ENCODE data around the gene SPTBN4. TPM values are rescaled to one million over a fixed set of nuclear protein-coding genes. Genes with fewer than 3 reads are reported as not detected.

SPTBN4 gene
- total and polyA plus RNA-seq, 8 donors: 1.4 to 18.1 (median 2.2) TPM; not detected in 1

DNA sequence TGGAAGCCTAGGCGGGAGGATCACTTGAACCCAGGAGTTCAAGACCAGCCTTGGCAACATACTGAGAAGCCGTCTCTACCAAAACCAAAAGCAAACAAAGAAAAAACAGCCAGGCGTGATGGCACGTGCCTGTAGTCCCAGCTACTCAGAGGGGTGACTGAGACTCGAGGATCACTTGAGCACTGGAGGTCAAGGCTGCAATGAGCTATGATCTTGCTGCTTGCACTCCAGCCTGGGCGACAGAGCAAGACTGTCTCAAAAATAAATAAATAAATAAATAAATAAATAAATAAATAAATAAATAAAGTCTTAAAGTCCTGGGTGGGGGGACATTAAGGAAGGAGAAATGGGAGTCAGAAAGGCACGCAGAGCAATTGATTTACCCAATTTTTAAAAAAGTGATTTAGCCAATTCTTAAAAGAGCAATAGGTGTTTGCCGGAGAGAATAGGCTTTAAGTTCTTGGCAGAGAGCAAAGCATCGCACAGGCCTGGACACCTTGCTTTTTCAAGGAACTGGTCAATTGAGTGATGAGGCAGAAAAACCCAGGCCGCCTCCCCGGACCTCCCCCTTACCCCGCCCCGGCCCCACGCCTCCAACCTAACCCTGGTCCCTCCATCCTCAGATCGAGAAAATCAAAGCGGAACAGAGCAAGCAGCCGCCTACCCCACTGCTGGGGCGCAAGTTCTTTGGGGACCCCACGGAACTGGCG lies 100.4 kb downstream of the SPTBN4 start:
- intact Hi-C loops (cut with DNase I; ENCODE audit: low total_unique reads): no loop called here
- peaks cover 12 to 59% (median 39%) of the 10 kb centered on the region in 3 donors for H3K27me3 ChIP-seq
- DNase-seq: no peak
- no peak overlapping the region for H3K27ac ChIP-seq
- 20 to 29% (median 21%) methylated on average over 14 to 20 of the region's 20 CpGs for WGBS, 5 donors
- H3K36me3 ChIP-seq: no peaks in the 10 kb centered on the region
- no peak for TF ChIP-seq EP300 (IDR thresholded peaks at IDR 0.05)
- TF ChIP-seq CTCF (IDR thresholded peaks at IDR 0.05): no peak
- no peak for TF ChIP-seq POLR2AphosphoS5 (IDR thresholded peaks at IDR 0.05)
- TF ChIP-seq POLR2A (IDR thresholded peaks at IDR 0.05): no peak
- peak overlapping the region; percentile 14 to 46 (median 30) for H3K4me3 ChIP-seq
- peaks cover 15 to 28% (median 23%) of the 10 kb centered on the region in 4 donors for H3K4me1 ChIP-seq
- H3K9me3 ChIP-seq: no peaks in the 10 kb centered on the region

- Histone ChIP-seq H3K4me3 (peak overlapping the region; percentile 14 to 46 (median 30)), H3K9me3 (no peaks in the 10 kb centered on the region), H3K4me1 (peaks cover 15 to 28% (median 23%) of the 10 kb centered on the region in 4 donors), H3K27me3 (peaks cover 12 to 59% (median 39%) of the 10 kb centered on the region in 3 donors), H3K36me3 (no peaks in the 10 kb centered on the region), H3K27ac (no peak overlapping the region)
- WGBS, 5 donors: 6 to 18% (median 9%) methylated on average over 26 to 70 of the region's 70 CpGs
- intact Hi-C loops (cut with DNase I; ENCODE audit: low total_unique reads): no loop called here
- TF ChIP-seq POLR2AphosphoS5 (IDR thresholded peaks at IDR 0.05) (no peak), CTCF (IDR thresholded peaks at IDR 0.05) (no peak), POLR2A (IDR thresholded peaks at IDR 0.05) (no peak), EP300 (IDR thresholded peaks at IDR 0.05) (no peak)
- no peak for DNase-seq
These were observed 101.1 kb downstream of the SPTBN4 start for GRCh38 chr19:40567750-40568494.

- peak overlapping the region in 4 of 5 donors; percentile 34 to 78 (median 60) for H3K27ac ChIP-seq
- H3K4me3 ChIP-seq: peak overlapping the region; percentile 30 to 45 (median 42)
- 0 to 2% (median 1%) methylated on average over 34 to 53 of the region's 53 CpGs for WGBS, 5 donors
- TF ChIP-seq POLR2A (IDR thresholded peaks at IDR 0.05): no peak
- peak in 2 of 3 donors; percentile 47 to 88 for TF ChIP-seq POLR2AphosphoS5 (IDR thresholded peaks at IDR 0.05)
- TF ChIP-seq CTCF (IDR thresholded peaks at IDR 0.05): peak in 2 of 7 experiments; percentile 14 to 32
- H3K27me3 ChIP-seq: peaks cover 12 to 37% (median 33%) of the 10 kb centered on the region in 3 donors
- intact Hi-C loops (cut with DNase I; ENCODE audit: low total_unique reads): no loop called here
- no peaks in the 10 kb centered on the region for H3K36me3 ChIP-seq
- no peaks in the 10 kb centered on the region for H3K9me3 ChIP-seq
- DNase-seq: peak; percentile 99
- peaks cover 15 to 28% (median 23%) of the 10 kb centered on the region in 4 donors for H3K4me1 ChIP-seq
These were observed 103.7 kb downstream of the SPTBN4 start for GRCh38 chr19:40570313-40571004.

DNA sequence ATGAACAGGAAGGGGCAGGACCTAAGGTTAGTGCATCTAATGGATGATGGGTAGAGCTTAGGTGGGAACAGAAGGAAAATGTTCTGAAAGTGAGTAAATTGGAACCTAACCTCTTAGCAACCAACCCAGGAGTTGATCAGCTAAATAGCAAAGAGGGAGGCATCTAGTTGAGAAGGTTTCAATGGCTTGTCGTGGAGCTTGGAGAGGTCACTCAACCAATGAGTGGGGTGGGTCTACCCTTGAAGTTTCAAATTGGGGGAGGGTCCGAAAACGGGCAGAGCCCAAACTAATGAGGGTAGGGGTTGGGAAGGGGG lies 104.2 kb downstream of the SPTBN4 start:
- WGBS, 5 donors: 27 to 35% (median 33%) methylated on average over 3 of the region's 3 CpGs
- DNase-seq: no peak
- Histone ChIP-seq H3K27me3 (peaks cover 10 to 32% (median 28%) of the 10 kb centered on the region in 3 donors), H3K27ac (peak overlapping the region in 3 of 5 donors; percentile 9 to 78 (median 34)), H3K36me3 (no peaks in the 10 kb centered on the region), H3K4me1 (peaks cover 15 to 31% (median 26%) of the 10 kb centered on the region in 4 donors), H3K9me3 (no peaks in the 10 kb centered on the region), H3K4me3 (peak overlapping the region in 1 of 4 donors; percentile 22)
- intact Hi-C loops (cut with DNase I; ENCODE audit: low total_unique reads): no loop called here
- TF ChIP-seq POLR2A (IDR thresholded peaks at IDR 0.05) (no peak), POLR2AphosphoS5 (IDR thresholded peaks at IDR 0.05) (no peak), EP300 (IDR thresholded peaks at IDR 0.05) (no peak), CTCF (IDR thresholded peaks at IDR 0.05) (no peak)
